Type B pancreatic cell (in vitro differentiated cells): Measurements from ENCODE around the gene PID1. TPM values are rescaled to one million over a fixed set of nuclear protein-coding genes. Genes with fewer than 3 reads are reported as not detected.

Source experiments
- DNase-seq: peaks from one replicate; pipeline ENCODE4 v3.0.0; 2021; ENCODE audit warnings: mixed read lengths; ENCODE audit not compliant: unreplicated experiment; ENCODE audit errors: extremely low spot score
- H3K27ac Mint-ChIP-seq: 2 replicates; pipeline ENCODE4 v1.8.0; 2021; ENCODE audit warnings: mild to moderate bottlenecking, mixed read lengths
- H3K27me3 Mint-ChIP-seq: 2 replicates; pipeline ENCODE4 v1.8.0; 2021; ENCODE audit warnings: mixed read lengths
- H3K36me3 Mint-ChIP-seq: 2 replicates; pipeline ENCODE4 v1.8.0; 2021; ENCODE audit warnings: mixed read lengths
- H3K4me1 Mint-ChIP-seq: one replicate; pipeline ENCODE4 v1.8.0; 2021; ENCODE audit warnings: mixed read lengths; ENCODE audit not compliant: unreplicated experiment
- H3K4me3 Mint-ChIP-seq: 2 replicates; pipeline ENCODE4 v1.8.0; 2021; ENCODE audit warnings: mild to moderate bottlenecking, mixed read lengths
- H3K9me3 Mint-ChIP-seq: 2 replicates; pipeline ENCODE4 v1.8.0; 2021; ENCODE audit warnings: mixed read lengths
- CTCF ChIP-seq: fragments of 200-600 bp; sonication (generic); conservative IDR thresholded peaks from 2 replicates; pipeline ENCODE4 v1.5.0; 2021; ENCODE audit warnings: antibody characterized with exemption, mild to moderate bottlenecking
- total RNA-seq: library from RNA; stranded (reverse); gene quantifications from 2 replicates; pipeline ENCODE4 v1.2.1, GENCODE V29; 2021; ENCODE audit warnings: low replicate concordance

PID1 gene
- total RNA-seq, 1 donor from 2014 or later, result 0.92 TPM

- peaks cover 60% of the 10 kb centered on the region for H3K27me3 Mint-ChIP-seq
- DNase-seq, result no peak
- peaks cover 6% of the 10 kb centered on the region for H3K4me1 Mint-ChIP-seq
- H3K36me3 Mint-ChIP-seq, result no peaks in the 10 kb centered on the region
- no peak overlapping the region for H3K27ac Mint-ChIP-seq
- TF ChIP-seq CTCF, result no peak
- H3K9me3 Mint-ChIP-seq, result no peaks in the 10 kb centered on the region
- H3K4me3 Mint-ChIP-seq, result peak overlapping the region; percentile 84
Observed at GRCh38 chr2:229269941-229270340, 1.1 kb downstream of the PID1 start.

- Mint-ChIP-seq H3K36me3 (no peaks in the 10 kb centered on the region), H3K27me3 (peaks cover 60% of the 10 kb centered on the region), H3K9me3 (no peaks in the 10 kb centered on the region), H3K4me1 (peaks cover 6% of the 10 kb centered on the region), H3K4me3 (peak overlapping the region; percentile 27), H3K27ac (no peak overlapping the region)
- TF ChIP-seq CTCF, result no peak
- no peak for DNase-seq
Observed at GRCh38 chr2:229269146-229269545, 1.9 kb downstream of the PID1 start.

- Mint-ChIP-seq H3K9me3 (no peaks in the 10 kb centered on the region), H3K4me1 (peaks cover 2% of the 10 kb centered on the region), H3K27me3 (peaks cover 56% of the 10 kb centered on the region), H3K36me3 (no peaks in the 10 kb centered on the region), H3K4me3 (no peak overlapping the region), H3K27ac (no peak overlapping the region)
- no peak for TF ChIP-seq CTCF
- DNase-seq, result no peak
Observed at GRCh38 chr2:229268626-229269025, 2.5 kb downstream of the PID1 start.

GRCh38 chr2:229267080-229267479, 4.0 kb downstream of the PID1 start:
- Mint-ChIP-seq H3K36me3 (no peaks in the 10 kb centered on the region), H3K4me1 (no peaks in the 10 kb centered on the region), H3K27ac (no peak overlapping the region), H3K27me3 (peaks cover 41% of the 10 kb centered on the region), H3K9me3 (no peaks in the 10 kb centered on the region), H3K4me3 (no peak overlapping the region)
- no peak for TF ChIP-seq CTCF
- DNase-seq, result no peak

GRCh38 chr2:229265727-229266126, 5.4 kb downstream of the PID1 start:
- Mint-ChIP-seq H3K4me1 (no peaks in the 10 kb centered on the region), H3K27me3 (peaks cover 34% of the 10 kb centered on the region), H3K36me3 (no peaks in the 10 kb centered on the region), H3K4me3 (no peak overlapping the region), H3K9me3 (no peaks in the 10 kb centered on the region), H3K27ac (no peak overlapping the region)
- no peak for TF ChIP-seq CTCF
- no peak for DNase-seq

- Mint-ChIP-seq H3K9me3 (peaks cover 6% of the 10 kb centered on the region), H3K4me3 (no peak overlapping the region), H3K36me3 (peaks cover 7% of the 10 kb centered on the region), H3K4me1 (no peaks in the 10 kb centered on the region), H3K27ac (no peak overlapping the region), H3K27me3 (no peaks in the 10 kb centered on the region)
- DNase-seq, result no peak
- no peak for TF ChIP-seq CTCF
Observed at GRCh38 chr2:229261599-229261998, 9.5 kb downstream of the PID1 start.
